MM.1S (cell line): ENCODE results near the gene MPC2.

Source experiments
- EZH2 ChIP-seq: fragments of 300-600 bp; sonication (generic); optimal IDR thresholded peaks from 2 replicates; pipeline ENCODE3; 2017; ENCODE audit warnings: low read depth, mild to moderate bottlenecking, antibody characterized with exemption, low read length, mixed read lengths
- EZH2phosphoT487 ChIP-seq: fragments of 300-600 bp; sonication (generic); IDR thresholded peaks from 2 replicates; pipeline ENCODE4 v1.6.1; 2018; ENCODE audit warnings: antibody characterized with exemption, low read length
- TF ChIP-seq, protein P1 (sequence below): fragments of 300-600 bp; sonication (generic); IDR thresholded peaks from 2 replicates; pipeline ENCODE4 v1.5.1; 2016; ENCODE audit warnings: antibody characterized with exemption, low read length, mixed read lengths

DNA sequence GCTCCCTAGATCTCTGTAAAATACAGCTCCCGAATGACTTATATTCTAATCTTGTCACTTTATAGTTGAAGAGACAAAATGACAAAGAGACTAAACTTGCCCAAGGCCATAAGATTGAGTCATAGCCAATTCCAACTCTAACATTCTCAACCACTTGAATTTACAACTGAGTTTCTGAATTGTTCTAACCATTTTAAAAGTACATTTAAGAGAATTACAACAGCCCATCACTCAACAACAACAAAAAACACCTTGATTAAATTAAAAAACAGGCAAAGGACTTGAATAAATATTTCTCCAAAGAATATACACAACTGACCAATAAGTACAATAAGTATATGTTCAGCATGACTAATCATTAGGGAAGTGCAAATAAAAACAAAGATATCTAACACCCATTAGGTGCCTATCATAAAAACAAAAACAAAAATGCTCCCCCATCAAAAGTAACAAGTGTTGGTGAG lies 14.2 kb downstream of the MPC2 start:
- TF ChIP-seq, protein P1, sequence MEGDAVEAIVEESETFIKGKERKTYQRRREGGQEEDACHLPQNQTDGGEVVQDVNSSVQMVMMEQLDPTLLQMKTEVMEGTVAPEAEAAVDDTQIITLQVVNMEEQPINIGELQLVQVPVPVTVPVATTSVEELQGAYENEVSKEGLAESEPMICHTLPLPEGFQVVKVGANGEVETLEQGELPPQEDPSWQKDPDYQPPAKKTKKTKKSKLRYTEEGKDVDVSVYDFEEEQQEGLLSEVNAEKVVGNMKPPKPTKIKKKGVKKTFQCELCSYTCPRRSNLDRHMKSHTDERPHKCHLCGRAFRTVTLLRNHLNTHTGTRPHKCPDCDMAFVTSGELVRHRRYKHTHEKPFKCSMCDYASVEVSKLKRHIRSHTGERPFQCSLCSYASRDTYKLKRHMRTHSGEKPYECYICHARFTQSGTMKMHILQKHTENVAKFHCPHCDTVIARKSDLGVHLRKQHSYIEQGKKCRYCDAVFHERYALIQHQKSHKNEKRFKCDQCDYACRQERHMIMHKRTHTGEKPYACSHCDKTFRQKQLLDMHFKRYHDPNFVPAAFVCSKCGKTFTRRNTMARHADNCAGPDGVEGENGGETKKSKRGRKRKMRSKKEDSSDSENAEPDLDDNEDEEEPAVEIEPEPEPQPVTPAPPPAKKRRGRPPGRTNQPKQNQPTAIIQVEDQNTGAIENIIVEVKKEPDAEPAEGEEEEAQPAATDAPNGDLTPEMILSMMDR = no peak
- TF ChIP-seq EZH2 (no peak), EZH2phosphoT487 (no peak)
